Thyroid gland (tissue), 4 donors: Measurements from ENCODE around the gene PODNL1. TPM values are rescaled to one million over a fixed set of nuclear protein-coding genes. Genes with fewer than 3 reads are reported as not detected.
"Not testable (repeated sequence)": the region's sequence is repeated elsewhere in the genome, so short reads cannot be mapped to it uniquely, and the experiment has no call there.

Experiments used
- DNase-seq, 2 donors: peaks; one replicate each; pipeline ENCODE4 v3.0.0-alpha.2; 2019
- H3K27ac ChIP-seq, 3 donors: fragments of 200-600 bp; sonication (generic); 1 replicate in 2 of 3; 2 replicates in 1 of 3; pipeline ENCODE4 v1.5.1; 2016 to 2019; ENCODE audit warnings: mild to moderate bottlenecking in 1 of 3, moderate library complexity in 1 of 3
- H3K27me3 ChIP-seq: fragments of 200-600 bp; sonication (generic); one replicate; pipeline ENCODE4 v1.5.1; 2019
- H3K36me3 ChIP-seq, 2 donors: fragments of 200-600 bp; sonication (generic); one replicate each; pipeline ENCODE4 v1.5.1; 2016 to 2019
- H3K4me1 ChIP-seq, 2 donors: fragments of 200-600 bp; sonication (generic); one replicate each; pipeline ENCODE4 v1.5.1; 2017 to 2019
- H3K4me3 ChIP-seq, 3 donors: fragments of 200-600 bp; sonication (generic); replicated peaks in 1 of 3; 1 replicate in 2 of 3; 2 replicates in 1 of 3; pipeline ENCODE4 v1.5.1; 2016; ENCODE audit warnings: mild to moderate bottlenecking in 1 of 3
- H3K9me3 ChIP-seq: fragments of 200-600 bp; sonication (generic); one replicate; pipeline ENCODE4 v1.5.1; 2017
- POLR2A ChIP-seq, 2 donors: fragments of 450-650 bp; IDR thresholded peaks; one replicate each; pipeline ENCODE4 v1.6.1; 2017; ENCODE audit warnings: antibody characterized with exemption in 2 of 2, mild to moderate bottlenecking in 2 of 2, moderate library complexity in 1 of 2
- WGBS, 2 donors: methylation state at CpG; one replicate each; pipeline ENCODE4 v1.1.5; 2017; 5-methylcytosine and 5-hydroxymethylcytosine counted together
- intact Hi-C: fragments of 100-400 bp; cut with DNase I; formaldehyde crosslinking; loops from one replicate; pipeline ENCODE4 v1.15.1; 2023
- total RNA-seq, 4 donors: library from RNA; depleted of rRNA; stranded (reverse); fragments of >200 nt; gene quantifications; one replicate each; pipeline ENCODE4 v1.2.3, GENCODE V29; 2016
- TF ChIP-seq, protein P1 (sequence below), 6 experiments: fragments of 200-600 bp in 3 of 6; fragments of 450-650 bp in 3 of 6; sonication (generic) in 3 of 6; IDR thresholded peaks; one replicate each; pipeline ENCODE4 v1.5.1; 2016 to 2019; ENCODE audit warnings: antibody characterized with exemption in 6 of 6, mild to moderate bottlenecking in 2 of 6, inconsistent platforms in 1 of 6, moderate library complexity in 1 of 6

PODNL1 gene
- total RNA-seq, 4 donors from 2014 or later = 0.40 to 1.4 (median 0.63) TPM; not detected in 1

DNA sequence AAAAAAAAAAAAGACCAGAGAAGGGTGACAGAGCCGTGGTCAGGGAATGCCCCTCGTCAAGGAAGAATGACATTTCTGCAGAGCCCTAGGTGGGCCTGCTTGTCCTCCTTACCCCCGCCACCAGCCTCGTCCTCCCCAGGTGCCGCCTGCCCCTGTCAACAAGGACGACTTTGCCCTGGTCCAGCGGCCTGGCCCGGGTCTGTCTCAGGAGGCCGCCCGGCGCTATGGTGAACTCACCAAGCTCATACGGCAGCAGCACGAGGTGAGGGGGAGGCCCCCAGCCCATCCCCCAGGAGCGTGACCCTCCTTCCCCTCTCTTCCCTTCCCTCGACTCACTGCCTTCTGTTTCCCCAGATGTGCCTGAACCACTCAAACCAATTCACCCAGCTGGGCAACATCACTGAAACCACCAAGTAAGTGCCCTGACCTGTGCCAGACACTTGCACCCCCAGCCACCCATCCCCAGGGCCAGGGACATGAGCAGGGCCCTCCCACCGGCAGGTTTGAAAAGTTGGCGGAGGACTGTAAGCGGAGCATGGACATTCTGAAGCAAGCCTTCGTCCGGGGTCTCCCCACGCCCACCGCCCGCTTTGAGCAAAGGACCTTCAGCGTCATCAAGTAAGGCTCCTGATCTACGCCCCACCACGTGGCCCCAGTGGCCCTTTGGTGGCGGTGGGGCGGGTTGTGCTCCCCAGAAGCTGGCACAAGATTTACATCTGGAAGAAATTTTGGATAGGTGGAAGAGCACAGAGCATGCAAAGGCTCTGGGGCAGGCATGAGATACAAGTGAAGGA is 14.8 kb downstream of the PODNL1 start:
- H3K4me3 ChIP-seq = no peak overlapping the region
- intact Hi-C loops = no loop called here
- H3K9me3 ChIP-seq = no peaks in the 10 kb centered on the region
- peaks cover 34 to 57% of the 10 kb centered on the region in 2 donors for H3K36me3 ChIP-seq
- H3K27ac ChIP-seq = no peak overlapping the region
- no peaks in the 10 kb centered on the region for H3K27me3 ChIP-seq
- WGBS, 2 donors = 94 to 96% methylated on average over 20 to 26 of the region's 28 CpGs
- DNase-seq = no peak
- TF ChIP-seq, protein P1, sequence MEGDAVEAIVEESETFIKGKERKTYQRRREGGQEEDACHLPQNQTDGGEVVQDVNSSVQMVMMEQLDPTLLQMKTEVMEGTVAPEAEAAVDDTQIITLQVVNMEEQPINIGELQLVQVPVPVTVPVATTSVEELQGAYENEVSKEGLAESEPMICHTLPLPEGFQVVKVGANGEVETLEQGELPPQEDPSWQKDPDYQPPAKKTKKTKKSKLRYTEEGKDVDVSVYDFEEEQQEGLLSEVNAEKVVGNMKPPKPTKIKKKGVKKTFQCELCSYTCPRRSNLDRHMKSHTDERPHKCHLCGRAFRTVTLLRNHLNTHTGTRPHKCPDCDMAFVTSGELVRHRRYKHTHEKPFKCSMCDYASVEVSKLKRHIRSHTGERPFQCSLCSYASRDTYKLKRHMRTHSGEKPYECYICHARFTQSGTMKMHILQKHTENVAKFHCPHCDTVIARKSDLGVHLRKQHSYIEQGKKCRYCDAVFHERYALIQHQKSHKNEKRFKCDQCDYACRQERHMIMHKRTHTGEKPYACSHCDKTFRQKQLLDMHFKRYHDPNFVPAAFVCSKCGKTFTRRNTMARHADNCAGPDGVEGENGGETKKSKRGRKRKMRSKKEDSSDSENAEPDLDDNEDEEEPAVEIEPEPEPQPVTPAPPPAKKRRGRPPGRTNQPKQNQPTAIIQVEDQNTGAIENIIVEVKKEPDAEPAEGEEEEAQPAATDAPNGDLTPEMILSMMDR (IDR thresholded peaks at IDR 0.05) = no peak
- TF ChIP-seq POLR2A (IDR thresholded peaks at IDR 0.05) = no peak
- no peaks in the 10 kb centered on the region for H3K4me1 ChIP-seq

DNA sequence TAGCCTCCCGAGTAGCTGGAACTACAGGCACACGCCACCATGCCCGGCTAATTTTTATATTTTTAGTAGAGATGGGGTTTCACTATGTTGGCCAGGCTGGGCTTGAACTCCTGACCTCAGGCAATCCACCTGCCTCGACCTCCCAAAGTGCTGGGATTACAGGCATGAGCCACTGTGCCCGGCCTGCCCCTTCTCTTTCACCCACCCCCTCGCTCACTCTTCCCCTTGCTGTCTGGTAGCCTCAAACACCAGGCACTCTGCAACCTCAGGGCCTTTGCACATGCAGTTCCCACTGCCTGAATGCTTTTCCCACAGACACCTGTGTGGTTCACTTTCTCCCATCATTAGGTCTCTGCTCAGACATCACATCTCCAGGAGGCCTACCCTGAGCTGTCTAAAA is 16.1 kb downstream of the PODNL1 start:
- intact Hi-C loops = not testable (repeated sequence)
- H3K36me3 ChIP-seq = peaks cover 36 to 60% of the 10 kb centered on the region in 2 donors
- WGBS, 2 donors = 96 to 99% methylated on average over 6 of the region's 6 CpGs

GRCh38 chr19:13920940-13921747 is 17.1 kb downstream of the PODNL1 start:
- TF ChIP-seq, protein P1 (IDR thresholded peaks at IDR 0.05) = no peak
- TF ChIP-seq POLR2A (IDR thresholded peaks at IDR 0.05) = no peak
- no peak overlapping the region for H3K4me3 ChIP-seq
- peaks cover 37 to 55% of the 10 kb centered on the region in 2 donors for H3K36me3 ChIP-seq
- intact Hi-C loops = no loop called here
- WGBS, 2 donors = 78 to 100% methylated on average over 1 to 2 of the region's 2 CpGs
- H3K27me3 ChIP-seq = no peaks in the 10 kb centered on the region
- no peak for DNase-seq
- H3K9me3 ChIP-seq = no peaks in the 10 kb centered on the region
- H3K4me1 ChIP-seq = no peaks in the 10 kb centered on the region
- no peak overlapping the region for H3K27ac ChIP-seq

More for the DNA sequence above, 16.1 kb downstream of the PODNL1 start:
- H3K27ac ChIP-seq, H3K4me3 ChIP-seq, H3K9me3 ChIP-seq, H3K27me3 ChIP-seq, DNase-seq, H3K4me1 ChIP-seq: not testable (repeated sequence)

GRCh38 chr19:13920524-13920923 is 17.7 kb downstream of the PODNL1 start:
- Histone ChIP-seq H3K9me3 (no peaks in the 10 kb centered on the region), H3K36me3 (peaks cover 44 to 54% of the 10 kb centered on the region in 2 donors), H3K4me3 (no peak overlapping the region), H3K27ac (no peak overlapping the region), H3K4me1 (no peaks in the 10 kb centered on the region), H3K27me3 (no peaks in the 10 kb centered on the region)
- WGBS, 2 donors = 98 to 100% methylated on average over 3 to 11 of the region's 11 CpGs
- no peak for TF ChIP-seq POLR2A (IDR thresholded peaks at IDR 0.05)
- TF ChIP-seq, protein P1 (IDR thresholded peaks at IDR 0.05) = no peak
- intact Hi-C loops = no loop called here
- DNase-seq = no peak

DNA sequence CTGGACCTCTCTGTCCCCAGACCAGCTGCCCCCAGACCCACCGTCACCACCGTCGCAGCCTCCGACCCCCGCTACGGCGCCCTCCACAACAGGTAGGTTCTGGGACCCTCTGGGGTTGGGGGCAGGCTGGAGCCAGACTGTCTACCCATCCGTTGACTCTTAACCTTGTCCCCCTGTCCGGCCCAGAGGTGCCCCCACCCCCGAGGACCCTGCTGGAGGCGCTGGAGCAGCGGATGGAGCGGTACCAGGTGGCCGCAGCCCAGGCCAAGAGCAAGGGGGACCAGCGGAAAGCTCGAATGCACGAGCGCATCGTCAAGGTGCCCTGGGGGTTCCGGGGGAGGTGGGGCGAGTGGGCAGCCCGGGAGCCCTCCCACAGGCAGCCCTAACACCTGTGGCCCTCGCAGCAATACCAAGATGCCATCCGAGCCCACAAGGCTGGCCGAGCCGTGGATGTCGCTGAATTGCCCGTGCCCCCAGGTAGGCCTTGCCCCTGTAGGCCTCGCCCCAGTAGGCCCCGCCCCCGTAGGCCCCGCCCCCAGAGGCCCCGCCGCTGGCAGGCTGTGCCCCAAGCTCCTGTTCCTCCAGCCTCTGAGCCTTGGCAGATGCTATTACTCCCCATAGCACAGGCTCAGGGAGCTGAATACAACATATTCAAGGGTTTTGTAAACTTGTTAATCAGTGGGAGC is 19.3 kb downstream of the PODNL1 start:
- no peak for DNase-seq
- Histone ChIP-seq H3K36me3 (peaks cover 53 to 65% of the 10 kb centered on the region in 2 donors), H3K9me3 (no peaks in the 10 kb centered on the region), H3K27ac (no peak overlapping the region), H3K27me3 (no peaks in the 10 kb centered on the region), H3K4me1 (no peaks in the 10 kb centered on the region), H3K4me3 (no peak overlapping the region)
- TF ChIP-seq, protein P1 (IDR thresholded peaks at IDR 0.05) = no peak
- TF ChIP-seq POLR2A (IDR thresholded peaks at IDR 0.05) = no peak
- intact Hi-C loops = no loop called here
- 95 to 100% methylated on average over 5 to 15 of the region's 34 CpGs for WGBS, 2 donors
